SW 1271 (cell line): ENCODE measurements around the gene SHB.
A peak's percentile ranks its signal among the peaks of the same experiment; 100 is the strongest.
"Not testable (repeated sequence)": the region's sequence is repeated elsewhere in the genome, so short reads cannot be mapped to it uniquely, and the experiment has no call there.

Experiments
- DNase-seq, 2 experiments: peaks; one replicate each; lab custom pipeline; 2025; lab: John Stamatoyannopoulos, UW

The SHB gene

GRCh38 chr9:38062498-38063362, 6.3 kb downstream of the SHB start:
- no peak for DNase-seq

GRCh38 chr9:38062106-38062497, 6.9 kb downstream of the SHB start:
- DNase-seq: no peak

GRCh38 chr9:38061326-38061977, 7.6 kb downstream of the SHB start:
- DNase-seq: no peak

- DNase-seq: no peak
Observed at GRCh38 chr9:38060681-38061080, 8.3 kb downstream of the SHB start.

GRCh38 chr9:38059233-38059936, 9.6 kb downstream of the SHB start:
- no peak for DNase-seq

- no peak for DNase-seq
Observed at GRCh38 chr9:38058452-38059232, 10.4 kb downstream of the SHB start.

- DNase-seq: no peak
Observed at GRCh38 chr9:38057416-38058195, 11.4 kb downstream of the SHB start.

- DNase-seq: no peak
Observed at GRCh38 chr9:38054653-38055052, 14.4 kb downstream of the SHB start.

- no peak for DNase-seq
Observed at GRCh38 chr9:38053697-38054461, 15.1 kb downstream of the SHB start.

GRCh38 chr9:38051780-38052546, 17.1 kb downstream of the SHB start:
- DNase-seq: no peak

GRCh38 chr9:38048316-38048969, 20.6 kb downstream of the SHB start:
- DNase-seq: no peak

GRCh38 chr9:38047301-38048251, 21.5 kb downstream of the SHB start:
- peak; percentile 85 to 95 for DNase-seq

- DNase-seq: peak in 1 of 2 experiments; percentile 24
Observed at GRCh38 chr9:38046661-38047300, 22.2 kb downstream of the SHB start.

- DNase-seq: not testable (repeated sequence)
Observed at GRCh38 chr9:38045939-38046338, 23.1 kb downstream of the SHB start.

GRCh38 chr9:38044706-38045105, 24.3 kb downstream of the SHB start:
- no peak for DNase-seq

GRCh38 chr9:38043931-38044623, 24.9 kb downstream of the SHB start:
- no peak for DNase-seq
